Activated T-cell treated with anti-CD3 and anti-CD28 coated beads, Interleukin-2, amount 50 U/mL, for 4 hours (primary cell): ENCODE results near the gene SSBP3. TPM values are rescaled to one million over a fixed set of nuclear protein-coding genes. Genes with fewer than 3 reads are reported as not detected.
"Not testable (repeated sequence)": the region's sequence is repeated elsewhere in the genome, so short reads cannot be mapped to it uniquely, and the experiment has no call there.

Experiments used
- ATAC-seq, 2 donors: fragments of 200-7000 bp; cut with Tn5 transposase; one replicate each; pipeline ENCODE4 v1.10.0; 2021
- DNase-seq: peaks from one replicate; pipeline ENCODE4 v3.0.0-alpha.2; 2020
- H3K27me3 Mint-ChIP-seq: one replicate; pipeline ENCODE4 v1.8.0; 2021; ENCODE audit warnings: low read depth, mixed read lengths
- H3K36me3 Mint-ChIP-seq: one replicate; pipeline ENCODE4 v1.8.0; 2022; ENCODE audit warnings: mixed read lengths; ENCODE audit not compliant: insufficient read depth
- H3K4me1 Mint-ChIP-seq: one replicate; pipeline ENCODE4 v1.8.0; 2021; ENCODE audit warnings: low read depth, mixed read lengths
- H3K4me3 Mint-ChIP-seq: one replicate; pipeline ENCODE4 v1.8.0; 2021; ENCODE audit warnings: mild to moderate bottlenecking, moderate library complexity, mixed read lengths
- H3K9me3 Mint-ChIP-seq: one replicate; pipeline ENCODE4 v1.8.0; 2021; ENCODE audit warnings: mixed read lengths
- total RNA-seq, 3 donors: library from RNA; stranded (reverse); gene quantifications; one replicate each; pipeline ENCODE4 v1.2.1, GENCODE V29; 2021

SSBP3 gene
- total RNA-seq, 3 donors from 2014 or later: 36.2 to 39.1 (median 37.5) TPM

DNA sequence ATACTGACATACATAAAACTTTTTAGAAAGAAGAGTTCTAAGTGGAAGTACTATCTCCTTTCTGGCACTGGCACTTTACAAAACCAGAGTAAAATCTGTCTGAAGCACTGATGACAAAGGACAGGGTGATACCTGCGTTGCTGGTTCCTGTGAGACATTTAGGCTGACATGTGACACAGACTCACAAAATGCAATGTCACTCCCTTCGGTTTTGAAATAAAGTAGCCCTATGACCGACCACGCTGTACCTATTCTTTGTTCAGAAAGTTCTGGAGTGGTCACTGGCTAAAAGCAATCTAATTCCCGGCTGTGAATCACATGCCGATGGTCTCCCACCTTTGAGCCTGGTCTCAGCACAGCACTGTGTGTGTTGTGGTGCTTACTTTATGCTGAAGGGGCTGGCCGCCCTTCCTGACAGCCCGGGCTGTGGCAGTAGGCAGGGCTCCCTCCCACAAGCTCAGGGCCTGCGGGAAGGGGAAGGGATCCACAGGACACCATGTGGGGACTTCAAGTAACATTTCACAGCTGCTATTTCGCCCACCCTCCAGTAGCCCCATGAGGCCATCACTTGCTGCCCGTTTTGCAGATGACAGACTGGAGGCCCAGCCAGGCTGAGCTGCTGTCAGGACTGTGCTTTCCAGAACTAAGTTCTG lies 158.2 kb downstream of the SSBP3 start:
- Mint-ChIP-seq H3K4me1 (no peaks in the 10 kb centered on the region), H3K27me3 (no peaks in the 10 kb centered on the region), H3K36me3 (peaks cover 8% of the 10 kb centered on the region)

DNA sequence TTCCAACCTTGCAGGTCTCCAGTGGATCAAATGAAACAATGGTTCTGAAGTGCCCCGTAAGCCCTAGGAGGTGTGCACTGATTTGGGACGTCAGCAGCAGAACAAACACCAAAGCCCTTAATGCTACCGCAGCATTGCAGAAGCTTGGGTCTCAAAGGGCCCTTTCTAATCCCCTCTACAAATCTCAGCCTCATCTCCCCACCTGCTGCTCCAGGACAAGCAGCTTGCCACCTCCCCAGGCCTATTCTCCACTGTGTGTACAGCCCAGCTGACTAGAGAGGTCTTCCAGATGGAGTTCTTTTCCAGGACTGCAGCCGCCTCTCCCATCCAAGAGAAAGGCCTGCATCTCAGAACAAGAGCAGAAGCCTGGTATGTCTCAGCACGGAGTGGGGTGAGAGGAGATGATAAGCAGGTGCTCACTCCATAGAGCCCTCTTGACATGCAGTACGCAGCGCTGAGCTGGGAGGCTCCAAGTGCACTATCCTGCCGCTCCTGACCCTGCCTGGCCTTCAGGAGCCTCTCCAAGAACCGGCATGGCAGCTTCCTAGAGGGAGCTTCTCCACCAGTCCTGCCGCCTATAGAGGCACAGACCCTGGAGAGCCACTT lies 160.0 kb downstream of the SSBP3 start:
- ATAC-seq: no peak
- DNase-seq: no peak
- peaks cover 10% of the 10 kb centered on the region for H3K36me3 Mint-ChIP-seq
- no peaks in the 10 kb centered on the region for H3K27me3 Mint-ChIP-seq
- no peaks in the 10 kb centered on the region for H3K9me3 Mint-ChIP-seq
- no peak overlapping the region for H3K4me3 Mint-ChIP-seq
- H3K4me1 Mint-ChIP-seq: no peaks in the 10 kb centered on the region

More for the DNA sequence above, 158.2 kb downstream of the SSBP3 start:
- H3K4me3 Mint-ChIP-seq: no peak overlapping the region
- H3K9me3 Mint-ChIP-seq: no peaks in the 10 kb centered on the region
- ATAC-seq (no peak), DNase-seq (no peak)

DNA sequence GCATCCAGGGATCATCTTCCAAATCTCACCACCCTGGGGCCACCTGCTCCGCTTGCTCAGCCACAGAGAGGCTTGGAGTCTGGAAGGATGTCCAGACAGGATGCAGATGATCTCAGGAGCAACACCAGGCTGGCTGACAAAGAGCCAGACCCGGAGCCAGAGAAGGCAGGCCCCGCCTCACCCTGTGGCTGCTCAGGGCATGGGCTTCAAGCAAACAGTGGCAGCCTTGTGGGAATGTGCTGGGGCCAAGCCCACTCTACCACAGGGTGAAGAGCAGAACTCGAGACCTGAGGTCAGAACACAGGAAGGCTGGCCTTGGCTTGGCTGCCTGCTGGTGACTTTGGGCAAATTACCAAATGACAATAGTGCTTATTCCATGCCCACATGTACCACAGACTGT lies 160.7 kb downstream of the SSBP3 start:
- Mint-ChIP-seq H3K4me1 (no peaks in the 10 kb centered on the region), H3K27me3 (no peaks in the 10 kb centered on the region), H3K4me3 (no peak overlapping the region), H3K36me3 (peaks cover 7% of the 10 kb centered on the region), H3K9me3 (no peaks in the 10 kb centered on the region)
- no peak for ATAC-seq
- no peak for DNase-seq

DNA sequence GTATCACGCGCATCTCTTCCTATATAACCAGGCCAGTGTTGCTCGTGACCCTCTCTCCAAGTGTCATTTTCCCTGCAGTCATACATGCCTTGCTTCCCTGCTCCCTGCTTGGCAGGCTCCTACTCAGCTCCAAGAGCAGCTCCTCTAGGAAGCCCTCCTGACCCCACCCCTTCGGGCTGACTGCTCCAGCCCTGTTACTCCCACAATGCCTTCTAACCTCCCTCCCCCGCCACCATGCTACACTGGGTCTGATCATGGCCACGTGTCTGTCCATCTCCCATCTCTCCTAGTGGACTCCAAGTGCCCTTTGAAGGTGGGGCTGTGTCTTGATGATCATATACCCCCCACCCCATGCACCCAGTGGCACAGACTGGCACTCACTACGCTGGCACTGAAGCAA lies 161.5 kb downstream of the SSBP3 start:
- ATAC-seq (no peak), DNase-seq (no peak)
- H3K9me3 Mint-ChIP-seq: no peaks in the 10 kb centered on the region
- no peaks in the 10 kb centered on the region for H3K27me3 Mint-ChIP-seq
- no peak overlapping the region for H3K4me3 Mint-ChIP-seq
- H3K4me1 Mint-ChIP-seq: no peaks in the 10 kb centered on the region
- H3K36me3 Mint-ChIP-seq: peaks cover 7% of the 10 kb centered on the region

DNA sequence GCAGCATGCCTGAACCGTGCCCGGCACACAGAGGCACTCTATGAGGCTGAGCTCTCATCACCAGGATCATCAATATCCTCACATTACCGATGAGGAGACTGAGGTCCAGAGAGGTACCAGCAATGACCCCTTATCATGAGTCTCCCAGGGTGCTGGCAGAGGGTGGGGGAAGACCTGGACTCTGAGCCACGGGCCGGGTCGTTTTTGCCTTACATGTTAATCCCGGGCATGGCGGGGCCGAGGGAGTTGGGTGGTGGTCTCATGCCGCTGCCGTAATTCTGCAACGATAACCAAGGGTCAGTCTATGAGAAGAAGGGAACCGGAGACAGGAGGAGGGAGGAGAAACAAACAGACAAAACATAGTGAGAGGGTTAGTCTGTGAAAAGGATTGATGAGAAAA lies 163.2 kb downstream of the SSBP3 start:
- Mint-ChIP-seq H3K36me3 (peaks cover 8% of the 10 kb centered on the region), H3K4me1 (no peaks in the 10 kb centered on the region), H3K4me3 (no peak overlapping the region), H3K9me3 (no peaks in the 10 kb centered on the region), H3K27me3 (no peaks in the 10 kb centered on the region)
- ATAC-seq: no peak
- DNase-seq: no peak

DNA sequence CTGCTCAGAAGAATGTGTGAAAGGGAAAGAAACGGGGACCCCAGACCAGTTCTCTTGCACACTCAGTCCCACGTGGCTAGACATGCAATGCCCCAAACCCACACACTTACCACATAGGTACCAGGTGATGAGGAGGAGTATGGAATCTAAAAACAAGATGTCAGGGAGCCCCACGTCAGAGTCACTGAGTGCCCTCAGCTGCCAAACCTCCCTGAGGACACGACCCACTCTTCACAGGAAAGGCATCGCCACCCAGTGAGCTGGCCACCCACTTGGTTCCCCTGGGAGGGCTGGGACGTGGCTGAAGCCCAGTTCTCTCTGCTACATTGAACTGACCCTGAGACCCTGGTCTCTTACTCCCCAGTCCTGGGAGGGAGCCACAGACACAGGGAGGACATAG lies 164.8 kb downstream of the SSBP3 start:
- peaks cover 21% of the 10 kb centered on the region for H3K36me3 Mint-ChIP-seq
- H3K27me3 Mint-ChIP-seq: no peaks in the 10 kb centered on the region
- no peaks in the 10 kb centered on the region for H3K4me1 Mint-ChIP-seq
- ATAC-seq (no peak), DNase-seq (no peak)
- no peaks in the 10 kb centered on the region for H3K9me3 Mint-ChIP-seq
- H3K4me3 Mint-ChIP-seq: no peak overlapping the region

DNA sequence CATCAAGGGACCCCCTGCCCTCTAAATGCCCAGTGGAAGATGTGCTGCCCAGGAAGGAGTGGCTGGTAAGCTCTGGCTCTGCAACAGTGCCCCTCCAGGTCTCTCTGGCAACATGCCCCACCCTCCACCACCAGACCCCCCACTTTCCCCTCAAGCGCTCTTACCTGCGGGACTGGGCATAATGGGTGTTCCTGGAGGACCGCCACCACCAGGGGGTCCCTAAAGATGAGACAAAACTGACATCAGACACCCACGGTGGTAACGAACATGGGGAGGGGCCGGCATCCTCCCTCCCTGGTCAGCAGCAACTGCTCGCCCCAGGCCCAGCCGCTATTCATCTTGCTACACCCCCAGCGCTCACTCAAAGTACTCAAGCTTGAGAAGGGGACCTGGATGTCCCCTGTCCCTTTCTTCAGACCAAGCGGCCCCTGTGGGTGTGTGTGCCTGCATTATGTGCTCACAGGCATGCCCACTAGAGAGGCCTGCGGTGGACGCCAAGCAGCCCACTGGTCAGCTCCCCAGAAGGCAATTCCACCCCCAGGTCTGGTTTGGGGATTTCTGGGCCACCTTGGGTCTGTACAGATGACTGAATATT lies 165.4 kb downstream of the SSBP3 start:
- ATAC-seq (no peak), DNase-seq (no peak)
- no peak overlapping the region for H3K4me3 Mint-ChIP-seq
- H3K9me3 Mint-ChIP-seq: no peaks in the 10 kb centered on the region
- H3K36me3 Mint-ChIP-seq: peaks cover 21% of the 10 kb centered on the region
- H3K27me3 Mint-ChIP-seq: no peaks in the 10 kb centered on the region
- no peaks in the 10 kb centered on the region for H3K4me1 Mint-ChIP-seq

DNA sequence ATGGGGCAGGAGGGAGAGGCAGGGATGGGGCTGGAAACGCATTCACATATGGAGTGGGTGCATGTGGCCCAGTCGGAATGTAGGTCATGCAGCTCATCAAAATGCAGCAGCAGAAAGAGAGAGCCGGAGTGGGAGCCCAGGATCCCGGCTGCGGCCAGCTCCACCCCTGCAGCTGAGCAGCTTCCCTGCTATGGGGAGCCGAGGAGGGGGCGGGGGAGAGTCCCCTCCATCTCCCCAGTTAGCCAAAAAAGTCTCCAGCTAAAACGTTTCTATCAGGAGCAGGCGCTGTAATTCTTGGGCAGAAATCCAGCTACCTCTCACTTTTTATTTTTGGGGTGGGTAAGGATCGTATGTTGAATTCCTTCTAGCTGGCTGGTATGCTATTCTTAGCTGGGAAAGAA lies 166.6 kb downstream of the SSBP3 start:
- Mint-ChIP-seq H3K4me3 (no peak overlapping the region), H3K27me3 (no peaks in the 10 kb centered on the region), H3K36me3 (peaks cover 24% of the 10 kb centered on the region), H3K4me1 (no peaks in the 10 kb centered on the region), H3K9me3 (no peaks in the 10 kb centered on the region)
- DNase-seq (no peak), ATAC-seq (no peak)

DNA sequence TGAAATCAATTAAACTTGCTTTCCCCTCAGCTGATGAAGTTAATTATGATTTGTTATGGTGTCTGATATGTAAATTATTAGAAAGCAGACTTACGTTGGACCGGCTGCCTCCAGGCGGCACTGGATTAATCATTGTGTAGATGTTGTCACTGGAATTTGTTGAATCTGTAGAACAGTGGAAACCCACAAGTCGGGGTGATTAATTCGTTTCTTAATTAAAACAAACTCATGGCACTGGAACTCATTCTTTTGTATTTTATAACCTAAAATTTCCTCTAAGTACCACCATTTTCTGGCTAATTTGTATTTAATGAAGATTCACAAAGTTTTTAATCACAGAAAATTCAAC lies 167.2 kb downstream of the SSBP3 start:
- Mint-ChIP-seq H3K4me1 (no peaks in the 10 kb centered on the region), H3K9me3 (no peaks in the 10 kb centered on the region), H3K4me3 (no peak overlapping the region), H3K36me3 (peaks cover 24% of the 10 kb centered on the region), H3K27me3 (no peaks in the 10 kb centered on the region)
- DNase-seq (no peak), ATAC-seq (no peak)

DNA sequence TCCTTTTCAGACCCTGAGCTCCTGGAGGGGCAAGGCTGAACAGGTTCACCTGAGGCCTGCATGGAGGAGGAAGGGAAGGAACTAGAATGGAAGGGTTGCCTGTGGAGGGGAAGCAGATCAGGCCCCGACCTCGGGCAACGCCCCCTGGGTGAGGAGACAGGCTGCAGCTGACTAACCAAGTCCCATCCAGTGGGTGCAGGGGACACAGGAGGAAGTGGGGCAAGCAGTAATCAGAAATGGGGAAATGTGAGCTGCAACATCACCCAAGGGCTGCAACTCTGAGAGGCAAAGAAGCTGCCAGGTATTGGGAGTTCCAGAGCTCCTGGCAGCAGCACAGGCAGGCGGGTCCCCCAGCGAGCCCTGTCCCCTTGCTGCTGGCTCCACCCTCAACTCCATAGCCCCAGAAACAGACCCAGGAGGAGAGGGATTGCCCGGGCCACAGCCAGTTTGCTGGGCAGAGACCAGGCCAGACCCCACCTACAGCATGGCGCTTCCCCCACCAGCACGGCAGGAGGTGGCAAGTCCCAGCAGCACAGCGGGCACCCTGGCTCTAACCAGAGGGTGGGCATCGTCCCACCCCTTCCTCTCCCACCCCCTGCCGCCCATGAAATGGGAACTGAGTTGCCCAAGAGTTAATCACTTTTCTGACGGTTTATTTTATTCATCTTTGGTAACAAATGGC lies 167.7 kb downstream of the SSBP3 start:
- Mint-ChIP-seq H3K36me3 (peaks cover 24% of the 10 kb centered on the region), H3K4me3 (no peak overlapping the region), H3K4me1 (no peaks in the 10 kb centered on the region), H3K27me3 (no peaks in the 10 kb centered on the region), H3K9me3 (no peaks in the 10 kb centered on the region)
- ATAC-seq (no peak), DNase-seq (no peak)

DNA sequence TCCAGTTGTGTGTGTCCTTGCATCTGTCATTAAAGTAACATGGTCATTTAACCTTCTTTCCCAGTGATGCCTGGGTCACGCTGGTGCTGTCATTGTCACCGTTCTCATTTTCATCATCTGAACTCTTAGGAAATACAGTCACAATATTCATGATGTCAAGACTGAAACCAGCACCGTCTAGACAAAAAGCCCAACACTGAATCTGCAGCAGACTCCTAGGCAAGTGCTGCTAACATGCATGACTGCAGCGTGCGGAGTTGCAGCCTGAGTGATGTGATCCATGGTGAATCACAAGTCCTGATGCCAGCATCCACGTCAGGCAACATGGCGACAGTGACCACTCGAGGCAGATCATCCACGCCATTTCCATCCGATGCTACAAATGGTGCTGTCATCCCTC lies 168.6 kb downstream of the SSBP3 start:
- H3K27me3 Mint-ChIP-seq: no peaks in the 10 kb centered on the region
- no peaks in the 10 kb centered on the region for H3K9me3 Mint-ChIP-seq
- DNase-seq: no peak
- ATAC-seq: no peak
- no peaks in the 10 kb centered on the region for H3K4me1 Mint-ChIP-seq
- H3K4me3 Mint-ChIP-seq: no peak overlapping the region
- peaks cover 20% of the 10 kb centered on the region for H3K36me3 Mint-ChIP-seq

DNA sequence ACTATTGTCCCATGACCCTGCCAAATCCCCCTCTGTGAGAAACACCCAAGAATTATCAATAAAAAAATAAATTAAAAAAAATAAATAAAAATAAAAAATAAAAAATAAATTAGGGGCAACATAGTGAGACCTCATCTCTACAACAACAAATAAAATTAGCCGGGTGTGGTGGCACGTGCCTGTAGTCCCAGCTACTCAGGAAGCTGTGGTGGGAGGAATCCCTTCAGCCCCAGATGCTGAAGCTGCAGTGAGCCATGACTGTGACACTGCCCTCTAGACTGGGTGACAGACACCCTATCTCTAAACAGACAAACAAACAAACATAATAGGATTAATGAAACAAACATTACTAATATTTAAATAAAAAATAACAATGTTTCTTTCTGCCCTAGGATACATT lies 171.9 kb downstream of the SSBP3 start:
- DNase-seq (no peak), ATAC-seq (no peak)
- Mint-ChIP-seq H3K4me3 (no peak overlapping the region), H3K4me1 (peaks cover 18% of the 10 kb centered on the region), H3K9me3 (no peaks in the 10 kb centered on the region), H3K36me3 (peaks cover 19% of the 10 kb centered on the region), H3K27me3 (no peaks in the 10 kb centered on the region)

DNA sequence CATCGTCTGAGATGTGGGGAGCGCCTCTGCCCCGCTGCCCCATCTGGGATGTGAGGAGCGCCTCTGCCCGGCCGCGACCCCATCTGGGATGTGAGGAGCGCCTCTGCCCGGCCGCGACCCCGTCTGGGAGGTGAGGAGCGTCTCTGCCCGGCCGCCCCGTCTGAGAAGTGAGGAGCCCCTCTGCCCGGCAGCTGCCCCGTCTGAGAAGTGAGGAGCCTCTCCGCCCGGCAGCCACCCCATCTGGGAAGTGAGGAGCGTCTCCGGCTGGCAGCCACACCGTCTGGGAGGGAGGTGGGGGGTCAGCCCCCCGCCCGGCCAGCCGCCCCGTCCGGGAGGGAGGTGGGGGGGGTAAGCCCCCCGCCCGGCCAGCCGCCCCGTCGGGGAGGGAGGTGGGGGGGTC lies 173.0 kb downstream of the SSBP3 start:
- not testable (repeated sequence) for H3K9me3 Mint-ChIP-seq, H3K27me3 Mint-ChIP-seq, ATAC-seq, DNase-seq, H3K4me3 Mint-ChIP-seq
- peaks cover 16% of the 10 kb centered on the region for H3K36me3 Mint-ChIP-seq
- H3K4me1 Mint-ChIP-seq: peaks cover 22% of the 10 kb centered on the region

DNA sequence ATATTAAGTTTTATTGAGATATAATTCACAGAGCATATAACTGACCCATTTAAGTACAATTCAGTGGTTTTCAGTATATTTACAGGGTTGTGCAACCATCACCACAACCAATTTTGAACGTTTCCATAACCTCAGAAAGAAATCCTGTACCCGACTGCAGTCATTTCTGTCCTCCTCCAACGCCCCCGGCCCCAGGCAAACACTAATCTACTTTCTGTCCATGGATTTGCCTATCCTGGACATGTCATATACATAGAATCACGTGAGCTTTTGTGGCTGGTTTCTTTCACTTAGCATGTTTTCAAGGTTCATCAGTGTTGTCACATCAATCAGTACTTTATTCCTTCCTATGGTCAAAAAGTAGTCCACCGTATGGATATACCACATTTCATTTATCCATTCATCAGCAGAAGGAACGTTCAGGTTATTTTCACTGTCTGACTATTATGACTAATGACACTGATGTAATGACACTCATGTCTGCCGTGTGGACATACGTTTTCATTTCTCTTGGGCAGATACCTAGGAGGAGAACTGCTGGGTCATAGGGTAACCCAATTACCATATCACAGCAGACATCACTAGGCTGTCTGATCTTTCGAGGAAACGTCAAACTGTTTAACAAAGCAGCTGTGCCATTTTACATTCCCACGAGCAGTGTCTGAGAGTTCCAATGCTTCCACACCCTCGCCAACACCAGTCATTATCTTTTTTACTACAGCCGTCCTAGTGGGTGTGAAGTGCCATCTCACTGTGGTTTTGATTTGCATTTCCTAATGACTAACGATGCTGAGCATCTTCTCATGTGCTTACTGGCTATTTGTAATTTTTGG lies 175.5 kb downstream of the SSBP3 start:
- Mint-ChIP-seq H3K36me3 (peaks cover 5% of the 10 kb centered on the region), H3K9me3 (no peaks in the 10 kb centered on the region), H3K4me1 (peaks cover 23% of the 10 kb centered on the region), H3K4me3 (no peak overlapping the region), H3K27me3 (no peaks in the 10 kb centered on the region)
- peak; percentile 48 to 71 for ATAC-seq
- DNase-seq: no peak
